Panc1 (cell line): ENCODE data around the gene FAF1.

ENCODE experiments used
- POLR2AphosphoS5 ChIP-seq: IDR thresholded peaks from 2 replicates; pipeline ENCODE4 v1.6.1; 2012; ENCODE audit warnings: mild to moderate bottlenecking, low read depth, low read length, moderate library complexity
- SIN3A ChIP-seq: IDR thresholded peaks from 2 replicates; pipeline ENCODE4 v1.6.1; 2012; ENCODE audit warnings: low read depth, mild to moderate bottlenecking, low read length, moderate library complexity, borderline replicate concordance; ENCODE audit not compliant: insufficient read depth
- TCF7L2 ChIP-seq: IDR thresholded peaks from 2 replicates; pipeline ENCODE4 v1.6.1; 2011; ENCODE audit warnings: mild to moderate bottlenecking, low read depth, low read length, inconsistent platforms
- TF ChIP-seq, protein P1 (sequence below): fragments of 450-650 bp; IDR thresholded peaks from 2 replicates; pipeline ENCODE4 v1.5.1; 2017; ENCODE audit warnings: mild to moderate bottlenecking
- TF ChIP-seq, protein P2 (sequence below), 2 experiments: IDR thresholded peaks; 2 replicates each; pipeline ENCODE4 v1.6.1; 2011 to 2012; ENCODE audit warnings: low read depth in 2 of 2, control low read depth in 1 of 2, low read length in 1 of 2, mild to moderate bottlenecking in 1 of 2, moderate library complexity in 1 of 2; ENCODE audit not compliant: insufficient read depth in 1 of 2

GRCh38 chr1:50481142-50481736, 478.8 kb downstream of the FAF1 start:
- TF ChIP-seq, protein P1, sequence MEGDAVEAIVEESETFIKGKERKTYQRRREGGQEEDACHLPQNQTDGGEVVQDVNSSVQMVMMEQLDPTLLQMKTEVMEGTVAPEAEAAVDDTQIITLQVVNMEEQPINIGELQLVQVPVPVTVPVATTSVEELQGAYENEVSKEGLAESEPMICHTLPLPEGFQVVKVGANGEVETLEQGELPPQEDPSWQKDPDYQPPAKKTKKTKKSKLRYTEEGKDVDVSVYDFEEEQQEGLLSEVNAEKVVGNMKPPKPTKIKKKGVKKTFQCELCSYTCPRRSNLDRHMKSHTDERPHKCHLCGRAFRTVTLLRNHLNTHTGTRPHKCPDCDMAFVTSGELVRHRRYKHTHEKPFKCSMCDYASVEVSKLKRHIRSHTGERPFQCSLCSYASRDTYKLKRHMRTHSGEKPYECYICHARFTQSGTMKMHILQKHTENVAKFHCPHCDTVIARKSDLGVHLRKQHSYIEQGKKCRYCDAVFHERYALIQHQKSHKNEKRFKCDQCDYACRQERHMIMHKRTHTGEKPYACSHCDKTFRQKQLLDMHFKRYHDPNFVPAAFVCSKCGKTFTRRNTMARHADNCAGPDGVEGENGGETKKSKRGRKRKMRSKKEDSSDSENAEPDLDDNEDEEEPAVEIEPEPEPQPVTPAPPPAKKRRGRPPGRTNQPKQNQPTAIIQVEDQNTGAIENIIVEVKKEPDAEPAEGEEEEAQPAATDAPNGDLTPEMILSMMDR = no peak
- TF ChIP-seq, protein P2, sequence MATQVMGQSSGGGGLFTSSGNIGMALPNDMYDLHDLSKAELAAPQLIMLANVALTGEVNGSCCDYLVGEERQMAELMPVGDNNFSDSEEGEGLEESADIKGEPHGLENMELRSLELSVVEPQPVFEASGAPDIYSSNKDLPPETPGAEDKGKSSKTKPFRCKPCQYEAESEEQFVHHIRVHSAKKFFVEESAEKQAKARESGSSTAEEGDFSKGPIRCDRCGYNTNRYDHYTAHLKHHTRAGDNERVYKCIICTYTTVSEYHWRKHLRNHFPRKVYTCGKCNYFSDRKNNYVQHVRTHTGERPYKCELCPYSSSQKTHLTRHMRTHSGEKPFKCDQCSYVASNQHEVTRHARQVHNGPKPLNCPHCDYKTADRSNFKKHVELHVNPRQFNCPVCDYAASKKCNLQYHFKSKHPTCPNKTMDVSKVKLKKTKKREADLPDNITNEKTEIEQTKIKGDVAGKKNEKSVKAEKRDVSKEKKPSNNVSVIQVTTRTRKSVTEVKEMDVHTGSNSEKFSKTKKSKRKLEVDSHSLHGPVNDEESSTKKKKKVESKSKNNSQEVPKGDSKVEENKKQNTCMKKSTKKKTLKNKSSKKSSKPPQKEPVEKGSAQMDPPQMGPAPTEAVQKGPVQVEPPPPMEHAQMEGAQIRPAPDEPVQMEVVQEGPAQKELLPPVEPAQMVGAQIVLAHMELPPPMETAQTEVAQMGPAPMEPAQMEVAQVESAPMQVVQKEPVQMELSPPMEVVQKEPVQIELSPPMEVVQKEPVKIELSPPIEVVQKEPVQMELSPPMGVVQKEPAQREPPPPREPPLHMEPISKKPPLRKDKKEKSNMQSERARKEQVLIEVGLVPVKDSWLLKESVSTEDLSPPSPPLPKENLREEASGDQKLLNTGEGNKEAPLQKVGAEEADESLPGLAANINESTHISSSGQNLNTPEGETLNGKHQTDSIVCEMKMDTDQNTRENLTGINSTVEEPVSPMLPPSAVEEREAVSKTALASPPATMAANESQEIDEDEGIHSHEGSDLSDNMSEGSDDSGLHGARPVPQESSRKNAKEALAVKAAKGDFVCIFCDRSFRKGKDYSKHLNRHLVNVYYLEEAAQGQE (IDR thresholded peaks at IDR 0.05; ENCODE audit: insufficient read depth in 1 of 2, low read depth in 2 of 2, low read length in 1 of 2) = no peak
- TF ChIP-seq POLR2AphosphoS5 = no peak
- TF ChIP-seq TCF7L2 = no peak
- TF ChIP-seq SIN3A = no peak
